Sigmoid colon (tissue), 4 donors: ENCODE measurements around the gene TAF12.

Experiments
- CTCF ChIP-seq, 4 experiments: fragments of 450-650 bp in 3 of 4; fragments of 200-600 bp in 1 of 4; IDR thresholded peaks; one replicate each; pipeline ENCODE4 v1.5.1; 2016 to 2019; ENCODE audit warnings: antibody characterized with exemption in 4 of 4, mild to moderate bottlenecking in 3 of 4, moderate library complexity in 2 of 4
- POLR2AphosphoS5 ChIP-seq, 4 donors: sonication (generic); formaldehyde crosslinking; IDR thresholded peaks; one replicate each; pipeline ENCODE4 v1.6.1; 2017; ENCODE audit warnings: antibody characterized with exemption in 4 of 4

GRCh38 chr1:28668191-28668955 is 25.5 kb upstream of the TAF12 start, which contains the start of gene GMEB1:
- TF ChIP-seq CTCF (IDR thresholded peaks at IDR 0.05) (no peak), POLR2AphosphoS5 (IDR thresholded peaks at IDR 0.05) (peak in 3 of 4 donors; percentile 28 to 49 (median 34))
